C4-2B (cell line): ENCODE results near the gene THYN1.

Experiments
- CTCF ChIP-seq: fragments of 450-650 bp; conservative IDR thresholded peaks from 2 replicates; pipeline ENCODE4 v1.5.1; 2017; ENCODE audit warnings: mild to moderate bottlenecking
- ZFX ChIP-seq: fragments of 450-650 bp; IDR thresholded peaks from 2 replicates; pipeline ENCODE4 v1.6.1; 2017

GRCh38 chr11:134278356-134278755 lies 25.2 kb upstream of the THYN1 start:
- TF ChIP-seq ZFX: no peak
- no peak for TF ChIP-seq CTCF
